ENCODE results near the gene LAT.

- TF ChIP-seq CTCF (IDR thresholded peaks at IDR 0.05) = no peak
- TF ChIP-seq POLR2AphosphoS5 (IDR thresholded peaks at IDR 0.05) = no peak
Measured at GRCh38 chr16:28958216-28958615, 26.6 kb upstream of the LAT start.
